GM12878 (cell line): ENCODE measurements around the gene COL19A1. TPM values are rescaled to one million over a fixed set of nuclear protein-coding genes. Genes with fewer than 3 reads are reported as not detected.

Experiments
- ATAC-seq: fragments of 200-7000 bp; cut with Tn5 transposase; 3 replicates; pipeline ENCODE4 v1.9.1; 2020; ENCODE audit warnings: mild to moderate bottlenecking, moderate library complexity
- BruUV-seq: library from RNA; stranded (reverse); fragments of 400-500 nt; replicated peaks from 2 replicates; lab custom pipeline; 2021; lab: Mats Ljungman, UMichigan
- CTCF ChIA-PET: fragments of 300-600 bp; sonication (Branson Sonifier 250); formaldehyde crosslinking; extraction: SDS; loops from one replicate; lab custom pipeline; 2021; ENCODE audit warnings: inconsistent platforms; lab: Yijun Ruan, JAX
- POLR2A ChIA-PET: fragments of 350-600 bp; formaldehyde crosslinking; extraction: SDS; loops from one replicate; lab custom pipeline; 2021; ENCODE audit warnings: inconsistent platforms; lab: Charles Lee
- RAD21 ChIA-PET: fragments of 300-600 bp; sonication (Branson Sonifier 250); formaldehyde crosslinking; loops from one replicate; lab custom pipeline; 2023; ENCODE audit warnings: antibody characterized with exemption; ENCODE audit not compliant: unreplicated experiment; lab: Charles Lee
- SMC1A ChIA-PET: fragments of 300-600 bp; sonication (Branson Sonifier 250); formaldehyde crosslinking; loops from one replicate; lab custom pipeline; 2023; ENCODE audit not compliant: unreplicated experiment, uncharacterized antibody; lab: Charles Lee
- DNase-seq: peaks from one replicate; pipeline ENCODE4 v3.0.0-alpha.2; 2011; ENCODE audit warnings: low read depth, low spot score
- FAIRE-seq: peaks from 3 replicates; lab custom pipeline; 2011; peaks lifted over from hg19 to GRCh38; lab: Jason Lieb, UNC
- H2AFZ ChIP-seq: 2 replicates; pipeline ENCODE4 v1.6.0; 2011; ENCODE audit warnings: low read depth, low read length, control low read depth; ENCODE audit not compliant: control insufficient read depth
- H3K27ac ChIP-seq: 2 replicates; pipeline ENCODE4 v1.5.1; 2011; ENCODE audit warnings: control low read depth; ENCODE audit not compliant: control insufficient read depth, insufficient read depth
- H3K27me3 ChIP-seq, 2 experiments: replicated peaks in 1 of 2; 2 replicates each; pipeline versions ENCODE4 v1.6.0 to v1.6.1; 2011; ENCODE audit warnings: low read length in 1 of 2; ENCODE audit not compliant: control insufficient read depth in 2 of 2, insufficient read depth in 2 of 2
- H3K36me3 ChIP-seq, 2 experiments: 2 replicates each; pipeline ENCODE4 v1.5.1; 2011; ENCODE audit warnings: low read length in 1 of 2; ENCODE audit not compliant: control insufficient read depth in 2 of 2, insufficient read depth in 2 of 2
- H3K4me1 ChIP-seq: 2 replicates; pipeline ENCODE4 v1.6.1; 2011; ENCODE audit warnings: mild to moderate bottlenecking, low read length, moderate library complexity, mixed read lengths; ENCODE audit not compliant: control insufficient read depth, insufficient read depth
- H3K4me2 ChIP-seq: 2 replicates; pipeline ENCODE4 v1.6.0; 2011; ENCODE audit warnings: control low read depth; ENCODE audit not compliant: control insufficient read depth, insufficient read depth
- H3K4me3 ChIP-seq: fragments of 200-600 bp; sonication (generic); 2 replicates; pipeline ENCODE4 v1.5.1; 2016
- H3K79me2 ChIP-seq: 2 replicates; pipeline ENCODE4 v1.6.0; 2011; ENCODE audit warnings: low read length; ENCODE audit not compliant: control insufficient read depth, insufficient read depth
- H3K9ac ChIP-seq: 2 replicates; pipeline ENCODE4 v1.8.0; 2011; ENCODE audit warnings: low read length, control low read depth, mixed read lengths; ENCODE audit not compliant: control insufficient read depth, insufficient read depth
- H3K9me3 ChIP-seq: replicated peaks from 3 replicates; pipeline ENCODE4 v1.5.1; 2011; ENCODE audit warnings: mild to moderate bottlenecking, low read length; ENCODE audit not compliant: control insufficient read depth, insufficient read depth
- H4K20me1 ChIP-seq: 2 replicates; pipeline ENCODE4 v1.6.0; 2011; ENCODE audit not compliant: control insufficient read depth, insufficient read depth
- BMI1 ChIP-seq: fragments of 450-650 bp; IDR thresholded peaks from 2 replicates; pipeline ENCODE4 v1.6.1; 2016; ENCODE audit warnings: mild to moderate bottlenecking, moderate library complexity, borderline replicate concordance
- CHD4 ChIP-seq: fragments of 200-600 bp; sonication (generic); IDR thresholded peaks from 2 replicates; pipeline ENCODE4 v1.6.1; 2016; ENCODE audit warnings: mild to moderate bottlenecking
- CREM ChIP-seq: IDR thresholded peaks from 2 replicates; pipeline ENCODE4 v1.6.1; 2014; ENCODE audit warnings: antibody characterized with exemption, low read depth
- GATAD2B ChIP-seq: fragments of 450-650 bp; conservative IDR thresholded peaks from 2 replicates; pipeline ENCODE4 v1.6.1; 2017; ENCODE audit warnings: low read depth, mild to moderate bottlenecking, moderate library complexity
- HDAC2 ChIP-seq: fragments of 200-600 bp; sonication (generic); IDR thresholded peaks from 2 replicates; pipeline ENCODE4 v1.6.1; 2017
- KAT2A ChIP-seq: conservative IDR thresholded peaks from 2 replicates; pipeline ENCODE4 v1.6.1; 2011; ENCODE audit warnings: low read depth, low read length; ENCODE audit not compliant: control insufficient read depth
- MEF2B ChIP-seq: fragments of 450-650 bp; IDR thresholded peaks from 2 replicates; pipeline ENCODE4 v1.6.1; 2018; ENCODE audit warnings: mild to moderate bottlenecking, moderate library complexity; ENCODE audit not compliant: partially characterized antibody, poor library complexity, severe bottlenecking
- MYC ChIP-seq: IDR thresholded peaks from 2 replicates; pipeline ENCODE4 v1.6.1; 2011; ENCODE audit warnings: mild to moderate bottlenecking, low read length, moderate library complexity, inconsistent platforms; ENCODE audit not compliant: insufficient read depth, insufficient replicate concordance, insufficient read length, severe bottlenecking
- PKNOX1 ChIP-seq: fragments of 450-650 bp; IDR thresholded peaks from 2 replicates; pipeline ENCODE4 v1.6.1; 2016; ENCODE audit warnings: mild to moderate bottlenecking
- POLR2AphosphoS2 ChIP-seq: IDR thresholded peaks from 2 replicates; pipeline ENCODE4 v1.6.1; 2011; ENCODE audit warnings: low read depth, mild to moderate bottlenecking, low read length, improper control_type of control experiment, moderate library complexity
- POLR2AphosphoS5 ChIP-seq: IDR thresholded peaks from 2 replicates; pipeline ENCODE4 v1.6.1; 2011; ENCODE audit warnings: mild to moderate bottlenecking, low read length, inconsistent platforms
- RCOR1 ChIP-seq: conservative IDR thresholded peaks from 2 replicates; pipeline ENCODE4 v1.6.1; 2012; ENCODE audit warnings: low read depth, low read length, improper control_type of control experiment
- SIX5 ChIP-seq: IDR thresholded peaks from 2 replicates; pipeline ENCODE4 v1.6.1; 2011; ENCODE audit warnings: mild to moderate bottlenecking, low read depth, low read length, moderate library complexity; ENCODE audit not compliant: severe bottlenecking
- SREBF1 ChIP-seq: IDR thresholded peaks from 2 replicates; pipeline ENCODE4 v1.6.1; 2012; ENCODE audit warnings: mild to moderate bottlenecking, low read length
- STAT1 ChIP-seq: fragments of 450-650 bp; conservative IDR thresholded peaks from 2 replicates; pipeline ENCODE4 v1.6.1; 2014; ENCODE audit warnings: antibody characterized with exemption, mild to moderate bottlenecking
- TCF3 ChIP-seq: IDR thresholded peaks from 2 replicates; pipeline ENCODE4 v1.6.1; 2012; ENCODE audit warnings: low read depth, mild to moderate bottlenecking, low read length, borderline replicate concordance; ENCODE audit not compliant: insufficient read depth
- YBX1 ChIP-seq: fragments of 450-650 bp; IDR thresholded peaks from 2 replicates; pipeline ENCODE4 v1.6.1; 2016; ENCODE audit warnings: antibody characterized with exemption
- ZBED1 ChIP-seq: IDR thresholded peaks from 2 replicates; pipeline ENCODE4 v1.6.1; 2016; ENCODE audit warnings: borderline replicate concordance
- WGBS: methylation state at CpG from one replicate; pipeline ENCODE4 v1.1.6; 2016; ENCODE audit warnings: low lambda C conversion rate; ENCODE audit not compliant: insufficient replicate concordance, insufficient coverage; ENCODE audit errors: missing lambda C conversion rate; 5-methylcytosine and 5-hydroxymethylcytosine counted together
- in situ Hi-C: fragments of 300-500 bp; cut with MboI; formaldehyde crosslinking; loops from 9 replicates; pipeline ENCODE4 v1.14.3; 2018; ENCODE audit warnings: mixed read lengths
- intact Hi-C: fragments of 100-400 bp; cut with micrococcal nuclease; formaldehyde crosslinking; loops from one replicate; pipeline ENCODE4 v1.14.2; 2022; ENCODE audit not compliant: unreplicated experiment
- polyA plus RNA-seq, 11 experiments: library from polyadenylated mRNA; depleted of rRNA in 4 of 11; unstranded in 6 of 11; stranded (reverse) in 5 of 11; fragments of >200 nt; fragmentation: Nextera tagmentation in 4 of 11; fragmentation: Illumina TruSeq in 1 of 11; extraction: Ambion mirVana in 4 of 11; extraction: Trizol in 1 of 11; gene quantifications; 1 replicate in 1 of 11; 2 replicates in 10 of 11; pipeline versions ENCODE4 v1.2.1 to v1.2.3, GENCODE V29; 2011 to 2016; ENCODE audit warnings: inconsistent platforms in 2 of 11, missing spikeins in 2 of 11, low read depth in 1 of 11
- total RNA-seq, 4 experiments: library from RNA; depleted of rRNA in 3 of 4; stranded (reverse); fragments of >200 nt in 3 of 4; fragmentation: Illumina TruSeq in 1 of 4; extraction: Trizol in 1 of 4; gene quantifications; 2 replicates each; pipeline versions ENCODE4 v1.2.1 to v1.2.3, GENCODE V29; 2013 to 2021

Gene COL19A1
- total and polyA plus RNA-seq, 10 of the 15 experiments (the other 5 are each of a cell fraction or from before 2014, with no cell fraction given) = 1.1 to 13.5 (median 4.1) TPM

DNA sequence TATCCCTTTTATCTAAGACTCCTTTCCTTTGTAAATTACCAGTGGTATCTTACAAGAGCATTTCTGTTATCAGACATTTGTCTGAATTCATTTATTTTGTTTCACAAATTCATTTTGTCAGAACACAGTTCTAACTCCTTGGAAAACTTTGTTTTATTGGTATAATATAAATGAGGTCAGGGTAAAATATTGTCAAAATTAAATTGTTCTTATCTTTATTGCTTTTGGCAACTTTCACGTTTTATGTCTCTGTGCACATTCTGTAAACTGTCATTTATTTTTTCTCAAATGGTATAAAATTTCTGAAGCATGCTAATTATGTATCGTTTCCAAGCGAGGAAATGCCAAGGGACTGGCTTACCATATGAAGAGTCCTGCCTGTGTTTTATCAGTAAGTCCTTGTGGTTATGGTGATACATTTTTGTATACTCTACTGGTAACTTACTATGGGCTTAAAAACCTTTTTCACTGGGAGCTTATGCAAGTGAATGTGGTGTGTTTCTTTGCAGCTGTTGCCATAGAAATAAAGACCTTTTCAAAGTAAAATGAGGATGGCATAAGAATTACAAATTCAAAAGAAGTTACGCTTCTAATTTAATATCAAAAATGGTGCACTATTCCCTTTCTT, 214.2 kb downstream of the COL19A1 start:
- Histone ChIP-seq H3K4me1 (no peaks in the 10 kb centered on the region), H3K79me2 (no peaks in the 10 kb centered on the region), H3K4me2 (no peak overlapping the region), H3K36me3 (no peaks in the 10 kb centered on the region), H3K9me3 (no peaks in the 10 kb centered on the region), H3K4me3 (no peak overlapping the region), H3K27ac (no peak overlapping the region), H3K27me3 (no peaks in the 10 kb centered on the region), H3K9ac (no peak overlapping the region), H2AFZ (no peak overlapping the region), H4K20me1 (no peaks in the 10 kb centered on the region)
- ChIA-PET CTCF (interaction anchor here (0.7 to 1.7 kb wide), 2 partner anchors 18 to 37 kb away, joined by 3 to 4 read pairs; no protein-coding TSS in a partner anchor), RAD21 (no interaction called here), POLR2A (no interaction called here), SMC1A (interaction anchor here (0.6 to 2.1 kb wide), 4 partner anchors 10 to 57 kb away, joined by 3 to 5 read pairs (median 4); no protein-coding TSS in a partner anchor)
- TF ChIP-seq CREM = no peak
- no peak for TF ChIP-seq POLR2AphosphoS2
- no peak for TF ChIP-seq POLR2AphosphoS5
- TF ChIP-seq YBX1 = no peak
- no peak for TF ChIP-seq SREBF1
- TF ChIP-seq KAT2A = no peak
- intact Hi-C loops = no loop called here
- in situ Hi-C loops = no loop called here
- no peak for ATAC-seq
- BruUV-seq = no TSS peak
- FAIRE-seq = no peak
- no peak for DNase-seq
- 98% methylated on average over 4 of the region's 4 CpGs for WGBS

- over 99% methylated on average over 7 of the region's 7 CpGs for WGBS
- BruUV-seq = no TSS peak
- no peaks in the 10 kb centered on the region for H3K79me2 ChIP-seq
- DNase-seq (no peak), FAIRE-seq (no peak), ATAC-seq (no peak)
- H3K27me3 ChIP-seq = no peaks in the 10 kb centered on the region
- no peaks in the 10 kb centered on the region for H3K9me3 ChIP-seq
- no peak overlapping the region for H2AFZ ChIP-seq
- no peak overlapping the region for H3K27ac ChIP-seq
- POLR2A ChIA-PET = no interaction called here
- no peak overlapping the region for H3K4me3 ChIP-seq
- SMC1A ChIA-PET = no interaction called here
- H3K9ac ChIP-seq = no peak overlapping the region
- no peaks in the 10 kb centered on the region for H3K36me3 ChIP-seq
- H3K4me1 ChIP-seq = no peaks in the 10 kb centered on the region
- intact Hi-C loops = no loop called here
- H4K20me1 ChIP-seq = no peaks in the 10 kb centered on the region
- RAD21 ChIA-PET = no interaction called here
- H3K4me2 ChIP-seq = no peak overlapping the region
- TF ChIP-seq POLR2AphosphoS2 (no peak), CHD4 (no peak), BMI1 (no peak), STAT1 (no peak), CREM (no peak), MYC (no peak), ZBED1 (no peak), RCOR1 (no peak), SIX5 (no peak), TCF3 (no peak), HDAC2 (no peak), MEF2B (no peak), PKNOX1 (no peak), GATAD2B (no peak)
- in situ Hi-C loops = no loop called here
- CTCF ChIA-PET = no interaction called here
Measured at GRCh38 chr6:70082830-70083229, 216.5 kb downstream of the COL19A1 start.
